GF-D8 (cell line): ENCODE data around the gene ZFHX3.

Source experiments
- DNase-seq: peaks from one replicate; lab custom pipeline; 2025; lab: John Stamatoyannopoulos, UW

The ZFHX3 gene

GRCh38 chr16:73067671-73068540 lies 20.0 kb upstream of the ZFHX3 start:
- DNase-seq = no peak

- no peak for DNase-seq
Observed at GRCh38 chr16:73066927-73067670, 19.2 kb upstream of the ZFHX3 start.

DNA sequence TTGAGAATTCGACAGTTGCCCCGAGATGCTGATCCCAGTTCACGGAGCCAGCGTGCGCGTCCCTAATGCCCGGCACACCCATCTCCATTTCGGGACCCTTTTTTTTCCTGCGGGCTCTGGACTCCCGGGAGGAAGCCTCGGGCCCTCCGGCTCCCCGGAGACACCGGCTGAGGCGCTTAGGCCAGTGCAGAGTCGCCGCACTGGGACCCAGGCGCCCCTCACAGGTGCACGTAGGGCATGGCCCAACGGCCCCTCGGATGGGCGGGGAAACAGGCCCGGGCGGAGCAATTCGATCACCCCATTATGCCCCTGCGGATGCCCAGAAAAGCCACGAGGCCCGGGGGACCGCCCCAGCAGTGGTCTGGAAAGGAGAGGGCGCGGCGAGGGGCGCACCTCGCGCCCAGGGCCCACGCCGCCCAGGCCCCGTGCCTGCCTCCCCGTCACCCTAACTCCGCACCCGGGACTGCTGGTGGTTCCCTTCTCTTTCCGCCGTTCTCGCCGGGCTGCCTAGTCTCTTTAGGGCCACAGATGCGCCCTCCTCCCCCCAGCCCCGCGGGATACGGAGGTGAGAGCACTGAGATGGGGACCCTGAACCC lies 18.5 kb upstream of the ZFHX3 start:
- no peak for DNase-seq

- DNase-seq = no peak
Observed at GRCh38 chr16:73065632-73066330, 17.9 kb upstream of the ZFHX3 start.

DNA sequence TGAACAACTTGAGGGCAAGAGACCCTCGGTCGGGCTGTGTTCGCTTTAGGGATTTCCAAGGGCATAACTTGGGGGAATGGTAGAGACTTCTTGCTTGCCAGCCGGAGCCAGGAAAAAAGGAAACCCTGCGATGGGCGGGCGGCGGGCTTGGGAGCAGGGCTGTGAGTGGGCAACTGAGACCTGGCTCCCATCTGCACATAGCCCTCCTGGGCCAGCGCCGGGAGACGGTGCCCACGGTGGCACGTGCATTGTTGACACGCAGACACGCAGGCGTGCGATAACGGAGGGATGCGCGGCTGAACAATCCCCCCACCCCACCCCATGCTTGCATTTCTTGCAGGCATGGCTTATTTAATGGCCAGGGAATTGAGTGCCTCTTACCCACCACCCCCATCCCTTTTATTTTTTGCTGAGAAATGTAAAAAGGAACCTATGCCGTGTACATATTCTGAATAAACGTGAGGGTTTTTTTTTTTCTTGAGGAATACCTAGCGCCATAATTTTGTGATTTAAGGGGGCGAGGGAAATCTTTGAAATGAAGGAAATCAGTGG lies 17.1 kb upstream of the ZFHX3 start:
- no peak for DNase-seq

GRCh38 chr16:73064212-73064993 lies 16.5 kb upstream of the ZFHX3 start:
- no peak for DNase-seq

GRCh38 chr16:73063854-73064211 lies 15.9 kb upstream of the ZFHX3 start:
- DNase-seq = no peak

DNA sequence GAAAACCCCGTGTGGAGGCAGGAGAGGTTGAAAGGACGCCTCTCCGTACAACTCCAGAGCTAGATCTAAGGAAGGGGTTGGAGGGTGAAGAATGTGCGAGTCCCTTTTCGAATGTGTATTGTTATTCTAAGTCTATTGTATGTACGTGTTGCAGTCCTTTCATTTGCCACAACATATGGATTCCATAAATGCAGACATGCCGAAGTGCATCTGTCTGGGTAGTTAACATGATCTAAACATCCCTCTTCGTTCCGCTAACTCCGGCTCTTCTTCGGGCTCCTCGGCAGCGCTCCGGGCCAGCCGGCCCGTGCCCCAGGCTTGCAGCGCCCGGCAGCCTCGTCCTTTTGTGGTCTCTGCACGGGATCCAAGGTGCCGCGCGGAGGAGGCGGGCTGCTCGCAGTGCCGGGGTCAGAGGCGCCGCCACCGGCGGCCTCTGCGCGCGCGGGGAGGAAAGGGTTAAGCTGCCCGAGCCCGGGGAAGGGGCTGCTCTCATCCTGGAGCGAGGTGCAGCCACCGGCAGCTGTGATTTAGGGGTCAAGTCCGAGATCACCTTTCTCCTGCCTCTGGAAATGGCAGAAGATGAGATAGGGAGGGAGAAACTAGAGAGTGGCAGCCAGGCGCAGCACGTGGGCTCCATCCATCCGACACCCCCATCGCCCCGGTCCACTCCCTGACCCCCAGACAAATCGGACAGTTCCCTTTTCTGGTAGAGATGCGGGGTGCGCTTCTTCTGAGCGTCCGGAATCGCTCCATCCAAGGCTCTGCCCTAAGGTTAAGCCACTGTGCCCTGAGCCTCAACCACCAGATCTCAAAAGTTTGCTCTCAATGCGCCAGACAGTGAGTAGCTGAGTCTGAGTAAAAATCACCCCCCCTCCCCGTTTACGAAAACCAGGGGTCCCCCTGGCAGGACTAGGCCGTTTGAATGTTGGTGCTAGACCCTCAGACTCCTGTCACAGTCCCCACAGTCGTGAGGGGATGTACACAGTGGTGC lies 15.1 kb upstream of the ZFHX3 start:
- no peak for DNase-seq

- no peak for DNase-seq
Observed at GRCh38 chr16:73062001-73062616, 14.2 kb upstream of the ZFHX3 start.

DNA sequence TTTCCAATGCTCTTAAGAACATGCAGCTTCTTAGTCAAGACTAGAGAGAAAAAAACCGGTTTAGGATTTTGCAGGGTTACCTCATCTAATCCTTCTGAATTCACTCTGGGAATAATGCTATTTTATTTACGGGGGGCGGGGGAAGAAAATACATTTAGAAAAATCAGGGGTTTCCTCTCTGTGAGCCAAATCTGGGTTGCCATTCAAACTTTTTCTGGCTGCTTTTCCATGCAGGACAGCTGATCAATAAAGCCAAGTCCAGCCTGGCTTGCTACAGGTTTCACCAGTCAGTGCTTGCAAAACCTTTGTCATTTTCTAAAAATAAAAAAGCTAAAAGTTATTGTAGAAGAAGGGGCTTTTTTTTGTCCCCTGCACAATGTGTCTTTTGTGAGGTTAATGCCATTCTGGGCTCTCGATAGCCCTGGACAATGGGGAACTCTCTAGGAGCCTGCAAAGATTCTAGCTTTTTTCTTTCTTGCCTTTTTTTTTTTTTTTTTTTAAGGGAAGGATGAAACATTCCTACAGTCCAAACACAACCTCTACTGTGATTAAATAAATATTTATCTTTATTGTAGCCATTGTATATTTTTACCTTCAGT lies 13.1 kb upstream of the ZFHX3 start:
- no peak for DNase-seq

DNA sequence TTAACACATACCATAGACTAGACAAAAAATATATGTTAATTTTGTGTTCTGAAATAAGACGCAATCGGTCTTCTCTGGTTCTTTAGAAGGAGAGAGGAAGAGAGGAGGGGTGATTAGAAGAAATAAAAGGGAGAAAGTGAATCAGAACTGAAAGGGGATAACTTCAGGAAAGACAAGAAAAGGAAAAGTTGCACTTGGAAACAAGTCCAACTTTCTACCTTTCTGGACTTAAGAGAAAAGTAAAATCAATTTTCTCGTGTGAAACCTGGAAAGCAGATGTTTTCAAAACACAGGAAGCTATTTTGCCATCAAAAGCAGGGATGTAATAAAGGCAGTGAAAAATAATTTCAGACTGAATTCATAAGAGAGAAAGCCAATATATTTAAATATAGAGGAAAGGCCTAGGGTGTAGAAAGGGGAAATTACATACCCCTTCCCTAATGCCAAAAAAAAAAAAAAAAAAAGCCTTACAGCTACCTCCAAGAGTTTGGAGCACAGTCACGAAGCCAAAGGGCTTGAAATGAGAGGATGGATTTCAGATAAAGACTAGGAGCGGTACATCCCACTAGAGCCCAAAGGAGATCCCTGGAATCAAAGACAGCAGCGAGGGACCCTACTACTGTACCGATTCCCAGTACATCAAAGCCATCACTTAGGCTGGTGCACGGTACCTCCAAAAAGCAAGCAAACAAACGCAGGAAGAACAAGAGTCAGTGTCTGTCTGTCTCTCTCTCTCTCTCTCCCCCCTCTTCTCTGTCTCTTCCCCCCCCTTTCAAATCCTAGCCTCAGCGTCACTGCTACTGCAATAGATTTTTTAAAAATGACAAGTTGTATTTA lies 12.1 kb upstream of the ZFHX3 start:
- DNase-seq = no peak

DNA sequence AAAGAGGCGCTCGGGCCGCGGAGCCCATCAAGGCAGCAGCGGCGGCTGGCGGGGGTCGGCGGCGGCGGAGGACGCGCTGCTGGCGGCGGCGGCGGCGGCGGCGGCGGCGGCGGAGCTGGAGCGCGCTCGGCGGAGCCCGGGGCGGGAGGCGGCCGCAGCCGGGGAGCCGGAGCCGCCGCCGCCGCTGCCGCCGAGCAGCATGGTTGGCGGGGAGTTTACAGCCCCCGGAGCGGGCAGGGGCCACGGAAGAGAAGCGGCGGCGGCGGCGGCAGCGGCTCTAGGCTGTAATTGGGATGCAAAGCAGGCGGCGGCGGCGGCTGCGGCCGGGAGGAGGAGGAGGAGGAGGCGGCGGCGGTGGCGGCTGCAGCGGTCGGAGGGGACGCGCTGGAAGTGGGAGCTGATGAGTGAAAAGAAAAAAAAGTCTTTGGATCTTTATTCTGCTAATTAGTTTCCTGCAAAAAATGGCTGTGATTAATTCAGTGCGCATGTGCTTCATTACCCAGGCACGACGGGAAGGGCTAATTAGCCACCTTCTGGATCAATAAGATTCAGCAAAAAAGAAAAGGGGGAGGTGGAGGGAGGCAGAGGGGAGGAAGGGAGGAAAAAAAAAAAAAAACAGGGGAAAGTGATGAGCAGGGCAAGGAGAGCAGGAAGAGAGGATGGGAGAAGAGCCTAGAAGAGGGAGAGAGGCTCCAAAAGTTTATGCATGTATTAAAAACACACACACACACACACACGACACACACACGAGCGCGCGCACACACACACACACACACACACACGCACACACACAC lies 10.9 kb upstream of the ZFHX3 start:
- DNase-seq = no peak

DNA sequence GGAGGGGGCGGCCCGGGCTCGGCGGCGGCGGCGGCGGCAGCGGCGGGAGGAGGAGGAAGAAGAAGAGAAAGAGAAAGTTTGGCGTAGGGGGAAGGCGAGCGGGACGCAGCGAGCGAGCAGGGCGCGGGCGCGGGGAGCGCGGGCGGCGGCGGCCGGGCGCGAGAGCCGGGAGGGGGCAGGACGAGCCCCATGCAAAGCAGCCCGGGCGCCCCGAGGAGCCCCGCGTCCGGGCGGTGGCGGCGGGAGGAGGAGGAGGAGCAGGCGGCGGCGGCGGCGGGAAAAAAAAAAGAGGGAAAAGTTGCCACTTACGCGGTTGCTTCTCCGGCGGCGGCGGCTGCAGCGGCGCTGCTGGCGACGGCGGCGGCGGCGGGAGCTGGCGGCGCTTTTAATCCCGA lies 10.3 kb upstream of the ZFHX3 start:
- no peak for DNase-seq

DNA sequence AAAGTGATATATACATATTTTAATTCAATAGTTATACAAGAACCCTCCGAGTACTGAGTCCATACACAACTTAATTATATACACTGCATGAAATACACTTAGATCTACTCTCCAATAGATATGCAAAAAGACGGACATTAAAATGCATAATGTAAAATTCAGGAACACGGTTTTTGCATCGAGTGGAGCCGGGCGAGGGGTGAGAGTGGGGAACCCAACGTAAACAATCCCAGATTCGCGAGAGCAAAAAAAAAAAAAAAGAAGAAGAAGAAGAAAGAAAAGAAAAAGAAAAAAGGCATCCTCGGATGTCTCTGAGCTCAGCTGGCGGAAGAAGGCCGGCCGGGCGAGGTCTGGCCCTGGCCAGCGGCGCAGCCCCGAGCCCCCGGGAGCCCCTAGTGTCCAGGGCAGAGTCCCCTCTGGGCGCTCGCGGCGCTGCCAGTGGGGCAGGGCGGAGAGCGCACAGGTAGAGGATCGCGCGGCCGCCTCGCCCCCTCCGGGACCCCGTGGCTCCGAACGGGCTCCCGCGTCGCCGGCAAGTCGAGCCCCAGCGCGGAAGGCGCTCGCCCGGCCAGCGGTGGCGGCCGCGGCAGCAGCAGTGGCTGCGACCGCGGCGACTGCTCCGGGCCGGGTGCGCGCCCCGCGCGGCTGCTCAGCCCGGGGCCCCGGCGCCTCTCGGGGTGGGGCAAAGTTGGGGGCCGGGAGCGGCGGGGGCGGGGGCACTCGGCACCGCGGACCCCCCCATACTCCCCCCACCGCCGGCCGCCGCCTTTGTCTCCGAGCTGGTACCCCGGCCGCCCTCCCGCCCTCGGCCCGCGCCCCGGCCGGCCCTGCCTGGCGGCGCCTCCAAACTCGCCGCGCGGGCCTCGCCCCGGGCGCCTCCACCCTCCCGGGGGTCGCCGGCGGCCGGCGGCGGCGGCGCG lies 9.6 kb upstream of the ZFHX3 start:
- DNase-seq = no peak

DNA sequence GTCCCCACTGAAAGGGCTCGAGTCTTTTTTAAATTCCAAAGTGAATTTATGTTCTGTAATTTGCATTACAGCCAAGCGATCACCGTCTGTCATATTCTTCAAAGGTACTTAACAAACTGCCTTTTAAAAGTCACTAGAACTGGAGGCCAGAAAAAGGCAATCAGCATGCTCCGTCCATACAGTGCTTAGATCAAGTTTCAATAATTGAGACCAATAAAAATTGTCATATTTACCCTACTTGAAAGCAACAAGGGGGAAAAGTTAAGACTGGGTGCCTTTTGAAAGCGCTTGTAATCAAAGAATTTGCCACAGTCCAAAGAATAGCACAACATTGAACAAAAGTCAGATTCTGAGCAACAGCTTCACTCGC lies 9.0 kb upstream of the ZFHX3 start:
- no peak for DNase-seq

- no peak for DNase-seq
Observed at GRCh38 chr16:73056448-73056847, 8.5 kb upstream of the ZFHX3 start.
